ENCODE results near the gene MARCHF3.
"Not testable (repeated sequence)": the region's sequence is repeated elsewhere in the genome, so short reads cannot be mapped to it uniquely, and the experiment has no call there.

MARCHF3 gene

GRCh38 chr5:126920291-126920690 is 110.1 kb downstream of the MARCHF3 start:
- DNase-seq (ENCODE audit: low read depth in 2 of 3, low spot score in 1 of 3), result no peak

- DNase-seq (ENCODE audit: low read depth in 2 of 3, low spot score in 1 of 3), result no peak
Observed at GRCh38 chr5:126919566-126919965, 110.8 kb downstream of the MARCHF3 start.

- DNase-seq (ENCODE audit: low read depth in 2 of 3, low spot score in 1 of 3), result no peak
Observed at GRCh38 chr5:126918615-126918957, 111.8 kb downstream of the MARCHF3 start.

GRCh38 chr5:126917918-126918614 is 112.3 kb downstream of the MARCHF3 start:
- DNase-seq (ENCODE audit: low read depth in 2 of 3, low spot score in 1 of 3), result no peak

- no peak for DNase-seq (ENCODE audit: low read depth in 2 of 3, low spot score in 1 of 3)
Observed at GRCh38 chr5:126915496-126915895, 114.9 kb downstream of the MARCHF3 start.

- no peak for DNase-seq (ENCODE audit: low read depth in 2 of 3, low spot score in 1 of 3)
Observed at GRCh38 chr5:126914801-126915436, 115.4 kb downstream of the MARCHF3 start.

- no peak for DNase-seq (ENCODE audit: low read depth in 2 of 3, low spot score in 1 of 3)
Observed at GRCh38 chr5:126912616-126913200, 117.7 kb downstream of the MARCHF3 start.

- no peak for DNase-seq (ENCODE audit: low read depth in 2 of 3, low spot score in 1 of 3)
Observed at GRCh38 chr5:126911986-126912385, 118.4 kb downstream of the MARCHF3 start.

GRCh38 chr5:126909856-126910255 is 120.5 kb downstream of the MARCHF3 start:
- no peak for DNase-seq (ENCODE audit: low read depth in 2 of 3, low spot score in 1 of 3)

GRCh38 chr5:126904407-126904806 is 126.0 kb downstream of the MARCHF3 start:
- DNase-seq (ENCODE audit: low read depth in 2 of 3, low spot score in 1 of 3), result not testable (repeated sequence)

- no peak for DNase-seq (ENCODE audit: low read depth in 2 of 3, low spot score in 1 of 3)
Observed at GRCh38 chr5:126900796-126901195, 129.6 kb downstream of the MARCHF3 start.

- DNase-seq (ENCODE audit: low read depth in 2 of 3, low spot score in 1 of 3), result no peak
Observed at GRCh38 chr5:126899476-126899875, 130.9 kb downstream of the MARCHF3 start.

GRCh38 chr5:126897851-126898630 is 132.3 kb downstream of the MARCHF3 start:
- DNase-seq (ENCODE audit: low read depth in 2 of 3, low spot score in 1 of 3), result no peak

- no peak for DNase-seq (ENCODE audit: low read depth in 2 of 3, low spot score in 1 of 3)
Observed at GRCh38 chr5:126896170-126896702, 134.1 kb downstream of the MARCHF3 start.

GRCh38 chr5:126895712-126896111 is 134.6 kb downstream of the MARCHF3 start:
- not testable (repeated sequence) for DNase-seq (ENCODE audit: low read depth in 2 of 3, low spot score in 1 of 3)

GRCh38 chr5:126890414-126890813 is 139.9 kb downstream of the MARCHF3 start:
- not testable (repeated sequence) for DNase-seq (ENCODE audit: low read depth in 2 of 3, low spot score in 1 of 3)

- DNase-seq (ENCODE audit: low read depth in 2 of 3, low spot score in 1 of 3), result no peak
Observed at GRCh38 chr5:126888175-126888574, 142.2 kb downstream of the MARCHF3 start.

- DNase-seq (ENCODE audit: low read depth in 2 of 3, low spot score in 1 of 3), result no peak
Observed at GRCh38 chr5:126884269-126884819, 146.0 kb downstream of the MARCHF3 start.

- DNase-seq (ENCODE audit: low read depth in 2 of 3, low spot score in 1 of 3), result no peak
Observed at GRCh38 chr5:126883564-126884245, 146.7 kb downstream of the MARCHF3 start.

- DNase-seq (ENCODE audit: low read depth in 2 of 3, low spot score in 1 of 3), result no peak
Observed at GRCh38 chr5:126881821-126882600, 148.3 kb downstream of the MARCHF3 start.
